H9 (cell line): ENCODE measurements around the gene UBE4B. TPM values are rescaled to one million over a fixed set of nuclear protein-coding genes. Genes with fewer than 3 reads are reported as not detected.

ENCODE experiments used
- DNase-seq: peaks from one replicate; pipeline ENCODE4 v3.0.0-alpha.2; 2017
- H2AFZ ChIP-seq: one replicate; pipeline ENCODE4 v1.6.1; 2013; ENCODE audit warnings: mild to moderate bottlenecking, low read length, control low read depth, moderate library complexity
- H2AK5ac ChIP-seq: 2 replicates; pipeline ENCODE4 v1.6.1; 2013; ENCODE audit warnings: low read length, control low read depth, mixed read lengths; ENCODE audit not compliant: insufficient read length
- H2BK120ac ChIP-seq: one replicate; pipeline ENCODE4 v1.6.1; 2013; ENCODE audit warnings: low read depth, mild to moderate bottlenecking, low read length, control low read depth, inconsistent platforms; ENCODE audit not compliant: poor library complexity, severe bottlenecking
- H2BK12ac ChIP-seq: 2 replicates; pipeline ENCODE4 v1.6.1; 2013; ENCODE audit warnings: low read length, control low read depth, mixed read lengths, low read depth; ENCODE audit not compliant: insufficient read length
- H2BK15ac ChIP-seq: 2 replicates; pipeline ENCODE4 v1.6.1; 2013; ENCODE audit warnings: low read depth, low read length, control low read depth
- H2BK20ac ChIP-seq: one replicate; pipeline ENCODE4 v1.6.1; 2013; ENCODE audit warnings: low read depth, mild to moderate bottlenecking, low read length, control low read depth, inconsistent platforms; ENCODE audit not compliant: poor library complexity, severe bottlenecking
- H2BK5ac ChIP-seq: 2 replicates; pipeline ENCODE4 v1.6.1; 2013; ENCODE audit warnings: low read length, control low read depth, mixed read lengths; ENCODE audit not compliant: insufficient read length
- H3K14ac ChIP-seq: 2 replicates; pipeline ENCODE4 v1.6.1; 2013; ENCODE audit warnings: low read length, control low read depth; ENCODE audit not compliant: insufficient read depth
- H3K18ac ChIP-seq: 2 replicates; pipeline ENCODE4 v1.6.1; 2013; ENCODE audit warnings: low read depth, mild to moderate bottlenecking, mixed read lengths, low read length, control low read depth; ENCODE audit not compliant: insufficient read length
- H3K23ac ChIP-seq: 2 replicates; pipeline ENCODE4 v1.6.1; 2013; ENCODE audit warnings: low read length, control low read depth, mixed read lengths, low read depth; ENCODE audit not compliant: insufficient read length
- H3K23me2 ChIP-seq: 2 replicates; pipeline ENCODE4 v1.6.1; 2013; ENCODE audit warnings: low read depth, mild to moderate bottlenecking, mixed read lengths, low read length, control low read depth; ENCODE audit not compliant: insufficient read length, poor library complexity, severe bottlenecking
- H3K27ac ChIP-seq: 2 replicates; pipeline ENCODE4 v1.5.1; 2013; ENCODE audit warnings: low read length, control low read depth, mixed read lengths, low read depth; ENCODE audit not compliant: insufficient read length
- H3K27me3 ChIP-seq: 2 replicates; pipeline ENCODE4 v1.6.1; 2013; ENCODE audit warnings: low read length, control low read depth, inconsistent platforms; ENCODE audit not compliant: insufficient read depth
- H3K4ac ChIP-seq: 2 replicates; pipeline ENCODE4 v1.6.1; 2013; ENCODE audit warnings: low read depth, mild to moderate bottlenecking, control low read depth, inconsistent platforms, low read length, moderate library complexity
- H3K4me1 ChIP-seq: 2 replicates; pipeline ENCODE4 v1.6.1; 2013; ENCODE audit warnings: low read length, control low read depth, inconsistent platforms; ENCODE audit not compliant: insufficient read depth
- H3K4me2 ChIP-seq: 2 replicates; pipeline ENCODE4 v1.6.1; 2013; ENCODE audit warnings: low read length, control low read depth, mixed read lengths; ENCODE audit not compliant: insufficient read length, insufficient read depth
- H3K56ac ChIP-seq: 2 replicates; pipeline ENCODE4 v1.6.1; 2013; ENCODE audit warnings: low read depth, mild to moderate bottlenecking, mixed read lengths, low read length, control low read depth; ENCODE audit not compliant: insufficient read length
- H3K79me1 ChIP-seq: 2 replicates; pipeline ENCODE4 v1.6.1; 2013; ENCODE audit warnings: low read depth, mild to moderate bottlenecking, moderate library complexity, low read length, control low read depth, inconsistent platforms; ENCODE audit not compliant: insufficient read depth, poor library complexity, severe bottlenecking
- H3K79me2 ChIP-seq: 2 replicates; pipeline ENCODE4 v1.6.1; 2013; ENCODE audit warnings: low read length, control low read depth, inconsistent platforms; ENCODE audit not compliant: insufficient read depth
- H3K9ac ChIP-seq: 2 replicates; pipeline ENCODE4 v1.6.1; 2013; ENCODE audit warnings: low read length, control low read depth, mixed read lengths; ENCODE audit not compliant: insufficient read length; ENCODE audit errors: extremely low read depth
- H3K9me3 ChIP-seq: one replicate; pipeline ENCODE4 v1.6.1; 2013; ENCODE audit warnings: low read depth, low read length, inconsistent platforms; ENCODE audit not compliant: control insufficient read depth
- H3T11ph ChIP-seq: one replicate; pipeline ENCODE4 v1.6.1; 2013; ENCODE audit warnings: mild to moderate bottlenecking, low read length, control low read depth, inconsistent platforms
- H4K20me1 ChIP-seq: one replicate; pipeline ENCODE4 v1.6.1; 2013; ENCODE audit not compliant: control insufficient read depth, insufficient read length, insufficient read depth
- H4K5ac ChIP-seq: 2 replicates; pipeline ENCODE4 v1.6.1; 2013; ENCODE audit warnings: low read depth, mild to moderate bottlenecking, mixed read lengths, low read length, control low read depth; ENCODE audit not compliant: insufficient read length
- H4K8ac ChIP-seq: replicated peaks from 2 replicates; pipeline ENCODE4 v1.6.1; 2013; ENCODE audit warnings: low read length, control low read depth, mixed read lengths, low read depth; ENCODE audit not compliant: insufficient read length
- H4K91ac ChIP-seq: 2 replicates; pipeline ENCODE4 v1.6.1; 2013; ENCODE audit warnings: low read depth, mild to moderate bottlenecking, moderate library complexity, mixed read lengths, low read length, control low read depth; ENCODE audit not compliant: insufficient read length
- H3K27ac Mint-ChIP-seq, 3 experiments: 2 replicates in 2 of 3; 3 replicates in 1 of 3; pipeline ENCODE4 v1.8.0; 2020 to 2021; ENCODE audit warnings: mixed read lengths in 3 of 3, mild to moderate bottlenecking in 1 of 3, moderate library complexity in 1 of 3
- H3K27me3 Mint-ChIP-seq: 2 replicates; pipeline ENCODE4 v1.8.0; 2021; ENCODE audit warnings: low read depth, mild to moderate bottlenecking, moderate library complexity, mixed read lengths
- H3K36me3 Mint-ChIP-seq, 3 experiments: 2 replicates in 2 of 3; 3 replicates in 1 of 3; pipeline ENCODE4 v1.8.0; 2020 to 2021; ENCODE audit warnings: low read depth in 3 of 3, mixed read lengths in 3 of 3; ENCODE audit not compliant: insufficient read depth in 1 of 3
- H3K4me1 Mint-ChIP-seq, 2 experiments: 2 replicates each; pipeline ENCODE4 v1.8.0; 2020; ENCODE audit warnings: mixed read lengths in 2 of 2
- H3K4me3 Mint-ChIP-seq, 2 experiments: 2 replicates in 1 of 2; 3 replicates in 1 of 2; pipeline ENCODE4 v1.8.0; 2020 to 2021; ENCODE audit warnings: mild to moderate bottlenecking in 2 of 2, mixed read lengths in 2 of 2, moderate library complexity in 1 of 2
- H3K9me3 Mint-ChIP-seq, 2 experiments: 2 replicates in 1 of 2; 3 replicates in 1 of 2; pipeline ENCODE4 v1.8.0; 2020; ENCODE audit warnings: mild to moderate bottlenecking in 2 of 2, mixed read lengths in 2 of 2, moderate library complexity in 1 of 2
- WGBS: extraction: QIAGEN DNeasy Blood & Tissue Kit; methylation state at CpG from one replicate; pipeline ENCODE4 v1.1.7; 2013; ENCODE audit warnings: missing lambda C conversion rate, low lambda C conversion rate, mixed read lengths; ENCODE audit not compliant: insufficient read length; ENCODE audit errors: extremely low coverage; 5-methylcytosine and 5-hydroxymethylcytosine counted together
- total RNA-seq: library from RNA; stranded (reverse); gene quantifications from 2 replicates; pipeline ENCODE4 v1.2.1, GENCODE V29; 2021
- TF ChIP-seq, protein P1 (sequence below): fragments of 200-600 bp; sonication (generic); conservative IDR thresholded peaks from 3 replicates; pipeline ENCODE4 v1.8.0; 2021; ENCODE audit warnings: antibody characterized with exemption, mild to moderate bottlenecking

UBE4B gene
- total RNA-seq, 1 experiment from 2014 or later, result 67.6 TPM

- no peak overlapping the region for H3K23ac ChIP-seq
- no peak overlapping the region for H4K5ac ChIP-seq
- no peaks in the 10 kb centered on the region for H3K79me2 ChIP-seq
- no peak overlapping the region for H2BK12ac ChIP-seq
- no CpG with 5 or more reads among the region's 12 CpGs for WGBS
- no peak overlapping the region for H2BK5ac ChIP-seq
- no peak overlapping the region for H3K14ac ChIP-seq
- H2AFZ ChIP-seq, result no peak overlapping the region
- no peak overlapping the region for H2BK15ac ChIP-seq
- H2AK5ac ChIP-seq, result no peak overlapping the region
- H3K23me2 ChIP-seq, result no peaks in the 10 kb centered on the region
- H3K27ac Mint-ChIP-seq, result peak overlapping the region; percentile 66 to 81 (median 78); a peak in 4 of 7 replicates
- H3K18ac ChIP-seq, result no peak overlapping the region
- no peaks in the 10 kb centered on the region for H3K4me1 ChIP-seq
- H3K9me3 Mint-ChIP-seq, result no peaks in the 10 kb centered on the region
- no peak for DNase-seq
- H3K36me3 Mint-ChIP-seq, result peaks cover 21 to 40% (median 40%) of the 10 kb centered on the region in 3 experiments; a peak in 6 of 7 replicates
- H3K4me2 ChIP-seq, result no peak overlapping the region
- H3K27me3 Mint-ChIP-seq, result no peaks in the 10 kb centered on the region
- H3K9ac ChIP-seq, result no peak overlapping the region
- H3T11ph ChIP-seq, result no peak overlapping the region
- H2BK120ac ChIP-seq, result no peak overlapping the region
- no peaks in the 10 kb centered on the region for H4K20me1 ChIP-seq
- H3K27me3 ChIP-seq, result no peaks in the 10 kb centered on the region; the same call in 1 of the 2 replicates
- H3K56ac ChIP-seq, result no peak overlapping the region
- no peak overlapping the region for H3K4me3 Mint-ChIP-seq
- H2BK20ac ChIP-seq, result no peak overlapping the region
- no peaks in the 10 kb centered on the region for H3K79me1 ChIP-seq
- H4K8ac ChIP-seq, result no peak overlapping the region
- no peak overlapping the region for H3K4ac ChIP-seq
- no peak overlapping the region for H4K91ac ChIP-seq
- no peak overlapping the region for H3K27ac ChIP-seq
- H3K9me3 ChIP-seq, result no peaks in the 10 kb centered on the region
- H3K4me1 Mint-ChIP-seq, result peaks cover 2 to 6% of the 10 kb centered on the region in 2 experiments; a peak in 1 of 4 replicates
- TF ChIP-seq, protein P1, sequence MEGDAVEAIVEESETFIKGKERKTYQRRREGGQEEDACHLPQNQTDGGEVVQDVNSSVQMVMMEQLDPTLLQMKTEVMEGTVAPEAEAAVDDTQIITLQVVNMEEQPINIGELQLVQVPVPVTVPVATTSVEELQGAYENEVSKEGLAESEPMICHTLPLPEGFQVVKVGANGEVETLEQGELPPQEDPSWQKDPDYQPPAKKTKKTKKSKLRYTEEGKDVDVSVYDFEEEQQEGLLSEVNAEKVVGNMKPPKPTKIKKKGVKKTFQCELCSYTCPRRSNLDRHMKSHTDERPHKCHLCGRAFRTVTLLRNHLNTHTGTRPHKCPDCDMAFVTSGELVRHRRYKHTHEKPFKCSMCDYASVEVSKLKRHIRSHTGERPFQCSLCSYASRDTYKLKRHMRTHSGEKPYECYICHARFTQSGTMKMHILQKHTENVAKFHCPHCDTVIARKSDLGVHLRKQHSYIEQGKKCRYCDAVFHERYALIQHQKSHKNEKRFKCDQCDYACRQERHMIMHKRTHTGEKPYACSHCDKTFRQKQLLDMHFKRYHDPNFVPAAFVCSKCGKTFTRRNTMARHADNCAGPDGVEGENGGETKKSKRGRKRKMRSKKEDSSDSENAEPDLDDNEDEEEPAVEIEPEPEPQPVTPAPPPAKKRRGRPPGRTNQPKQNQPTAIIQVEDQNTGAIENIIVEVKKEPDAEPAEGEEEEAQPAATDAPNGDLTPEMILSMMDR, result no peak
Observed at GRCh38 chr1:10113501-10113900, 80.7 kb downstream of the UBE4B start.
